Keratinocyte (primary cell): ENCODE results near the gene TMEM235. TPM values are rescaled to one million over a fixed set of nuclear protein-coding genes. Genes with fewer than 3 reads are reported as not detected.

ENCODE experiments used
- DNase-seq: peaks from one replicate; pipeline ENCODE4 v3.0.0-alpha.2; 2011; ENCODE audit warnings: low read depth, missing footprints, low spot score
- FAIRE-seq: peaks from 2 replicates; lab custom pipeline; 2011; peaks lifted over from hg19 to GRCh38; lab: Jason Lieb, UNC
- H2AFZ ChIP-seq: 2 replicates; pipeline ENCODE4 v1.6.0; 2012; ENCODE audit warnings: low read length, control low read depth, inconsistent platforms; ENCODE audit not compliant: control insufficient read depth
- H3K27ac ChIP-seq: 2 replicates; pipeline ENCODE4 v1.5.1; 2011; ENCODE audit warnings: low read length; ENCODE audit not compliant: control insufficient read depth, insufficient read depth
- H3K27me3 ChIP-seq: 3 replicates; pipeline ENCODE4 v1.6.0; 2011; ENCODE audit warnings: low read length; ENCODE audit not compliant: control insufficient read depth, insufficient read depth; ENCODE audit errors: extremely low read depth
- H3K36me3 ChIP-seq, 2 experiments: 2 replicates in 1 of 2; 3 replicates in 1 of 2; pipeline ENCODE4 v1.5.1; 2011; ENCODE audit warnings: low read length in 2 of 2, mild to moderate bottlenecking in 1 of 2; ENCODE audit not compliant: control insufficient read depth in 2 of 2, insufficient read depth in 2 of 2; ENCODE audit errors: extremely low read depth in 1 of 2
- H3K4me1 ChIP-seq: 3 replicates; pipeline ENCODE4 v1.5.1; 2011; ENCODE audit warnings: low read length; ENCODE audit not compliant: control insufficient read depth, insufficient read depth; ENCODE audit errors: extremely low read depth
- H3K4me2 ChIP-seq: 3 replicates; pipeline ENCODE4 v1.6.0; 2011; ENCODE audit warnings: low read depth, low read length; ENCODE audit not compliant: control insufficient read depth, insufficient read depth; ENCODE audit errors: extremely low read depth
- H3K4me3 ChIP-seq, 3 experiments: fragments of 200-600 bp in 1 of 3; sonication (generic) in 1 of 3; 2 replicates in 2 of 3; 3 replicates in 1 of 3; pipeline ENCODE4 v1.5.1; 2011 to 2016; ENCODE audit warnings: low read length in 3 of 3, mild to moderate bottlenecking in 3 of 3, control low read depth in 2 of 3, inconsistent platforms in 1 of 3, low read depth in 1 of 3, mixed read lengths in 1 of 3, mixed run types in 1 of 3, moderate library complexity in 1 of 3; ENCODE audit not compliant: control insufficient read depth in 2 of 3, insufficient read depth in 2 of 3; ENCODE audit errors: extremely low read depth in 1 of 3
- H3K79me2 ChIP-seq: 2 replicates; pipeline ENCODE4 v1.6.0; 2012; ENCODE audit warnings: low read length; ENCODE audit not compliant: control insufficient read depth, insufficient read depth
- H3K9ac ChIP-seq: 3 replicates; pipeline ENCODE4 v1.6.0; 2011; ENCODE audit warnings: low read length; ENCODE audit not compliant: control insufficient read depth, insufficient read depth; ENCODE audit errors: extremely low read depth
- H3K9me1 ChIP-seq: 3 replicates; pipeline ENCODE4 v1.6.0; 2011; ENCODE audit warnings: low read length; ENCODE audit not compliant: control insufficient read depth, insufficient read depth; ENCODE audit errors: extremely low read depth
- H3K9me3 ChIP-seq: 2 replicates; pipeline ENCODE4 v1.5.1; 2012; ENCODE audit warnings: low read depth, low read length; ENCODE audit not compliant: control insufficient read depth
- H4K20me1 ChIP-seq: 3 replicates; pipeline ENCODE4 v1.6.0; 2011; ENCODE audit warnings: low read length; ENCODE audit not compliant: control insufficient read depth, insufficient read depth; ENCODE audit errors: extremely low read depth
- EZH2 ChIP-seq: IDR thresholded peaks from one replicate; pipeline ENCODE4 v1.6.1; 2012; ENCODE audit warnings: inconsistent platforms, mild to moderate bottlenecking, low read length, moderate library complexity
- dilution Hi-C: fragments of 300-500 bp; cut with MboI; formaldehyde crosslinking; loops from one replicate; pipeline ENCODE4 v1.7.0; 2020; ENCODE audit warnings: low sequenced_read_pairs; ENCODE audit not compliant: extremely low pct_ligation_motif_present
- polyA plus RNA-seq, 5 experiments: library from polyadenylated mRNA; depleted of rRNA in 3 of 5; stranded (reverse) in 3 of 5; stranded (forward) in 1 of 5; unstranded in 1 of 5; fragments of >200 nt; gene quantifications; 1 replicate in 1 of 5; 2 replicates in 3 of 5; 3 replicates in 1 of 5; pipeline versions ENCODE4 v1.2.1 to v1.2.3, GENCODE V29; 2011 to 2012; ENCODE audit warnings: missing spikeins in 2 of 5, low read depth in 1 of 5, low replicate concordance in 1 of 5
- TF ChIP-seq, protein P1 (sequence below), 3 experiments: IDR thresholded peaks in 1 of 3; conservative IDR thresholded peaks in 1 of 3; optimal IDR thresholded peaks in 1 of 3; 2 replicates in 2 of 3; 3 replicates in 1 of 3; pipeline versions ENCODE3 to v1.5.1; 2011; ENCODE audit warnings: low read length in 3 of 3, mild to moderate bottlenecking in 3 of 3, moderate library complexity in 2 of 3, control low read depth in 1 of 3, inconsistent platforms in 1 of 3; ENCODE audit not compliant: insufficient read depth in 2 of 3; ENCODE audit errors: extremely low read depth in 1 of 3

TMEM235 gene
- polyA plus RNA-seq, 1 donor (not counting 4 experiments of a cell fraction or from before 2014, with no cell fraction given) = not detected

- H3K9ac ChIP-seq = no peak overlapping the region
- no peak overlapping the region for H2AFZ ChIP-seq
- peaks cover 6% of the 10 kb centered on the region for H3K27me3 ChIP-seq
- H3K9me1 ChIP-seq = no peaks in the 10 kb centered on the region
- FAIRE-seq = no peak
- H3K9me3 ChIP-seq = no peaks in the 10 kb centered on the region
- H3K4me3 ChIP-seq = no peak overlapping the region
- peaks cover 13% of the 10 kb centered on the region for H3K4me1 ChIP-seq
- no peaks in the 10 kb centered on the region for H3K36me3 ChIP-seq
- DNase-seq = no peak
- dilution Hi-C loops = no loop called here
- no peak overlapping the region for H3K27ac ChIP-seq
- no peaks in the 10 kb centered on the region for H3K79me2 ChIP-seq
- no peaks in the 10 kb centered on the region for H4K20me1 ChIP-seq
- TF ChIP-seq, protein P1, sequence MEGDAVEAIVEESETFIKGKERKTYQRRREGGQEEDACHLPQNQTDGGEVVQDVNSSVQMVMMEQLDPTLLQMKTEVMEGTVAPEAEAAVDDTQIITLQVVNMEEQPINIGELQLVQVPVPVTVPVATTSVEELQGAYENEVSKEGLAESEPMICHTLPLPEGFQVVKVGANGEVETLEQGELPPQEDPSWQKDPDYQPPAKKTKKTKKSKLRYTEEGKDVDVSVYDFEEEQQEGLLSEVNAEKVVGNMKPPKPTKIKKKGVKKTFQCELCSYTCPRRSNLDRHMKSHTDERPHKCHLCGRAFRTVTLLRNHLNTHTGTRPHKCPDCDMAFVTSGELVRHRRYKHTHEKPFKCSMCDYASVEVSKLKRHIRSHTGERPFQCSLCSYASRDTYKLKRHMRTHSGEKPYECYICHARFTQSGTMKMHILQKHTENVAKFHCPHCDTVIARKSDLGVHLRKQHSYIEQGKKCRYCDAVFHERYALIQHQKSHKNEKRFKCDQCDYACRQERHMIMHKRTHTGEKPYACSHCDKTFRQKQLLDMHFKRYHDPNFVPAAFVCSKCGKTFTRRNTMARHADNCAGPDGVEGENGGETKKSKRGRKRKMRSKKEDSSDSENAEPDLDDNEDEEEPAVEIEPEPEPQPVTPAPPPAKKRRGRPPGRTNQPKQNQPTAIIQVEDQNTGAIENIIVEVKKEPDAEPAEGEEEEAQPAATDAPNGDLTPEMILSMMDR (optimal IDR thresholded peaks at IDR 0.05 in 1 of 3, IDR thresholded peaks at IDR 0.05 in 1 of 3, conservative IDR thresholded peaks at IDR 0.05 in 1 of 3; ENCODE audit: extremely low read depth in 1 of 3, insufficient read depth in 2 of 3, low read length in 3 of 3) = no peak
- no peak for TF ChIP-seq EZH2
- no peak overlapping the region for H3K4me2 ChIP-seq
Measured at GRCh38 chr17:78276098-78276887, 44.9 kb downstream of the TMEM235 start.

DNA sequence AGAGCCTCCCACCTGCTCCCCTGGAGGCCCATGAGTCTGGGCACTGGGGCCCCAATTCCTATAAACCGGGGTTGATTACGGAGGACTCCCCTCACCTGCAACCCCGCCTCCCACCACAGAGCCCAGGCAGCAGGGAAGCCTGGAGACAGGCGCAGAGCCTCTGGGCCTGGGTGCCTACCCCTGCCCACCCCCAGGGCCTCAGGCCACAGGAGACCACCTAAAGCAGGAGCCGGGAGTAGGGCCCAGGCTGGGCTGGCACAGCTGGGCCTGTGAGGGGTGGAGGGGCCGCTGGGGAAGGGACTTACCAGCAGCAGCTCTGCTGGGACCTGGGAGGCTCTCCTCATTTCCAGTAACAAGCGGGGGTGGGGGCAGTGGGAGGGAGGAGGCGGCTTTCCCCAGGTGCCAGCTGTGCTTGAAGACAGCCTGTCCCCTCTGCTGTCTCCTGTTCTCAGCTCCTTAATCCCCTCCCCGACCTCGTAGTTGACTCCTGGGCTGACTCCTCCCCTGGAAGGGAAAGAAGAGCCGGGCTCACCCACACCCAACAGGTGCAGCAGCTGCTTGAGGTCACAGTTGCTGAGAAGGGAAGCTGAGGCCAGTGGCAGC, 46.8 kb downstream of the TMEM235 start:
- Histone ChIP-seq H3K79me2 (no peaks in the 10 kb centered on the region), H3K4me2 (no peak overlapping the region), H3K9ac (no peak overlapping the region), H3K4me1 (no peaks in the 10 kb centered on the region), H3K36me3 (no peaks in the 10 kb centered on the region), H4K20me1 (no peaks in the 10 kb centered on the region), H3K4me3 (no peak overlapping the region), H2AFZ (no peak overlapping the region), H3K9me3 (no peaks in the 10 kb centered on the region), H3K27ac (no peak overlapping the region), H3K9me1 (no peaks in the 10 kb centered on the region), H3K27me3 (no peaks in the 10 kb centered on the region)
- dilution Hi-C loops = no loop called here
- TF ChIP-seq, protein P1 (optimal IDR thresholded peaks at IDR 0.05 in 1 of 3, IDR thresholded peaks at IDR 0.05 in 1 of 3, conservative IDR thresholded peaks at IDR 0.05 in 1 of 3; ENCODE audit: extremely low read depth in 1 of 3, insufficient read depth in 2 of 3, low read length in 3 of 3) = no peak
- TF ChIP-seq EZH2 = no peak
- FAIRE-seq (no peak), DNase-seq (no peak)
